Ishikawa (cell line): Measurements from ENCODE around the gene OOSP1.

Experiments used
- CEBPB ChIP-seq: IDR thresholded peaks from 2 replicates; pipeline ENCODE4 v1.6.1; 2012
- CREB1 ChIP-seq: IDR thresholded peaks from 2 replicates; pipeline ENCODE4 v1.6.1; 2012; ENCODE audit warnings: low read depth
- EGR1 ChIP-seq: IDR thresholded peaks from 2 replicates; pipeline ENCODE4 v1.6.1; 2012
- EP300 ChIP-seq: IDR thresholded peaks from 2 replicates; pipeline ENCODE4 v1.6.1; 2012; ENCODE audit warnings: borderline replicate concordance
- FOXM1 ChIP-seq: IDR thresholded peaks from 2 replicates; pipeline ENCODE4 v1.6.1; 2012; ENCODE audit warnings: low read depth, borderline replicate concordance
- MAX ChIP-seq: IDR thresholded peaks from 2 replicates; pipeline ENCODE4 v1.6.1; 2012
- NFIC ChIP-seq: IDR thresholded peaks from 2 replicates; pipeline ENCODE4 v1.6.1; 2012
- RAD21 ChIP-seq: IDR thresholded peaks from 2 replicates; pipeline ENCODE4 v1.6.1; 2012; ENCODE audit warnings: low read depth
- TAF1 ChIP-seq: IDR thresholded peaks from 2 replicates; pipeline ENCODE4 v1.6.1; 2012; ENCODE audit warnings: low read depth, mild to moderate bottlenecking
- TCF12 ChIP-seq: IDR thresholded peaks from 2 replicates; pipeline ENCODE4 v1.6.1; 2012; ENCODE audit warnings: low read depth
- TEAD4 ChIP-seq: IDR thresholded peaks from 2 replicates; pipeline ENCODE4 v1.6.1; 2012
- YY1 ChIP-seq: IDR thresholded peaks from 2 replicates; pipeline ENCODE4 v1.6.1; 2012; ENCODE audit warnings: low read depth
- ZBTB7A ChIP-seq: IDR thresholded peaks from 2 replicates; pipeline ENCODE4 v1.6.1; 2012; ENCODE audit warnings: low read depth
- TF ChIP-seq, protein P1 (sequence below): IDR thresholded peaks from 2 replicates; pipeline ENCODE4 v1.6.1; 2012
- TF ChIP-seq, protein P2 (sequence below): IDR thresholded peaks from 2 replicates; pipeline ENCODE4 v1.6.1; 2012; ENCODE audit warnings: low read depth, mild to moderate bottlenecking

OOSP1 gene

GRCh38 chr11:59990421-59990820 lies 52.2 kb downstream of the OOSP1 start:
- TF ChIP-seq TCF12 = no peak

- TF ChIP-seq, protein P1, sequence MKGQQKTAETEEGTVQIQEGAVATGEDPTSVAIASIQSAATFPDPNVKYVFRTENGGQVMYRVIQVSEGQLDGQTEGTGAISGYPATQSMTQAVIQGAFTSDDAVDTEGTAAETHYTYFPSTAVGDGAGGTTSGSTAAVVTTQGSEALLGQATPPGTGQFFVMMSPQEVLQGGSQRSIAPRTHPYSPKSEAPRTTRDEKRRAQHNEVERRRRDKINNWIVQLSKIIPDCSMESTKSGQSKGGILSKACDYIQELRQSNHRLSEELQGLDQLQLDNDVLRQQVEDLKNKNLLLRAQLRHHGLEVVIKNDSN = no peak
- no peak for TF ChIP-seq TCF12
- TF ChIP-seq CREB1 = no peak
- TF ChIP-seq TAF1 = no peak
- no peak for TF ChIP-seq EP300
- TF ChIP-seq YY1 = no peak
- no peak for TF ChIP-seq EGR1
- TF ChIP-seq CEBPB = no peak
- no peak for TF ChIP-seq TEAD4
- TF ChIP-seq NFIC = no peak
- TF ChIP-seq, protein P2, sequence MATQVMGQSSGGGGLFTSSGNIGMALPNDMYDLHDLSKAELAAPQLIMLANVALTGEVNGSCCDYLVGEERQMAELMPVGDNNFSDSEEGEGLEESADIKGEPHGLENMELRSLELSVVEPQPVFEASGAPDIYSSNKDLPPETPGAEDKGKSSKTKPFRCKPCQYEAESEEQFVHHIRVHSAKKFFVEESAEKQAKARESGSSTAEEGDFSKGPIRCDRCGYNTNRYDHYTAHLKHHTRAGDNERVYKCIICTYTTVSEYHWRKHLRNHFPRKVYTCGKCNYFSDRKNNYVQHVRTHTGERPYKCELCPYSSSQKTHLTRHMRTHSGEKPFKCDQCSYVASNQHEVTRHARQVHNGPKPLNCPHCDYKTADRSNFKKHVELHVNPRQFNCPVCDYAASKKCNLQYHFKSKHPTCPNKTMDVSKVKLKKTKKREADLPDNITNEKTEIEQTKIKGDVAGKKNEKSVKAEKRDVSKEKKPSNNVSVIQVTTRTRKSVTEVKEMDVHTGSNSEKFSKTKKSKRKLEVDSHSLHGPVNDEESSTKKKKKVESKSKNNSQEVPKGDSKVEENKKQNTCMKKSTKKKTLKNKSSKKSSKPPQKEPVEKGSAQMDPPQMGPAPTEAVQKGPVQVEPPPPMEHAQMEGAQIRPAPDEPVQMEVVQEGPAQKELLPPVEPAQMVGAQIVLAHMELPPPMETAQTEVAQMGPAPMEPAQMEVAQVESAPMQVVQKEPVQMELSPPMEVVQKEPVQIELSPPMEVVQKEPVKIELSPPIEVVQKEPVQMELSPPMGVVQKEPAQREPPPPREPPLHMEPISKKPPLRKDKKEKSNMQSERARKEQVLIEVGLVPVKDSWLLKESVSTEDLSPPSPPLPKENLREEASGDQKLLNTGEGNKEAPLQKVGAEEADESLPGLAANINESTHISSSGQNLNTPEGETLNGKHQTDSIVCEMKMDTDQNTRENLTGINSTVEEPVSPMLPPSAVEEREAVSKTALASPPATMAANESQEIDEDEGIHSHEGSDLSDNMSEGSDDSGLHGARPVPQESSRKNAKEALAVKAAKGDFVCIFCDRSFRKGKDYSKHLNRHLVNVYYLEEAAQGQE = no peak
- no peak for TF ChIP-seq ZBTB7A
- no peak for TF ChIP-seq MAX
- no peak for TF ChIP-seq FOXM1
Observed at GRCh38 chr11:59992425-59992824, 54.2 kb downstream of the OOSP1 start.

GRCh38 chr11:59997800-59998199 lies 59.6 kb downstream of the OOSP1 start:
- TF ChIP-seq EGR1 (no peak), NFIC (no peak), CREB1 (no peak), TAF1 (no peak), RAD21 (no peak), EP300 (no peak), FOXM1 (no peak), CEBPB (no peak), TEAD4 (no peak), TCF12 (no peak), MAX (no peak)
- TF ChIP-seq, protein P1 = no peak
- TF ChIP-seq, protein P2 = no peak

DNA sequence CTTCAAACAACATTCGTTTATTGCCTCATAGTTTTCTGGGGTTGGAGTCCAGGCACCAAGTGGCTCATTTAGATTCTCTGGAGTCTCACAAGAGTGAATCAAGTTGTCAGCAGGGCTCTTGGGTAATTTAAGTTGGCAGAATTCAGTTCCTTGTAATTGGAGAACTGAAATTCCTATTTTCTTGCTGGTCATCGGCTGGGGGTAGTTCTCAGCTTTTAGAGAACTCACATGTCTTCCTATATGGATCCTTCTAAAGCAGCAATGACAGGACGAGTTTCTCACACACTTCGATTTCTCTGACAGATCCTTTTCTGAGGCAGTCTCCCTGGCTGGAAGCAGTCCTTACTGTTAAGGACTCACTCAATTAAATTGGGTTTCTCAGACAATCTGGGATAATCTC lies 61.5 kb downstream of the OOSP1 start:
- TF ChIP-seq ZBTB7A = no peak
- no peak for TF ChIP-seq TCF12
- TF ChIP-seq MAX = no peak
- TF ChIP-seq EGR1 = no peak

- TF ChIP-seq EGR1 (no peak), TAF1 (no peak), NFIC (no peak), RAD21 (no peak), TEAD4 (no peak), FOXM1 (no peak), YY1 (no peak), TCF12 (no peak), CEBPB (no peak)
- TF ChIP-seq, protein P1 = no peak
- TF ChIP-seq, protein P2 = no peak
Observed at GRCh38 chr11:60003729-60004128, 65.5 kb downstream of the OOSP1 start.
